ENCODE measurements around the gene GMDS. TPM values are rescaled to one million over a fixed set of nuclear protein-coding genes. Genes with fewer than 3 reads are reported as not detected.

GMDS gene
- polyA plus RNA-seq, 1 donor (not counting 4 experiments of a cell fraction or from before 2014, with no cell fraction given) = 22.1 TPM

DNA sequence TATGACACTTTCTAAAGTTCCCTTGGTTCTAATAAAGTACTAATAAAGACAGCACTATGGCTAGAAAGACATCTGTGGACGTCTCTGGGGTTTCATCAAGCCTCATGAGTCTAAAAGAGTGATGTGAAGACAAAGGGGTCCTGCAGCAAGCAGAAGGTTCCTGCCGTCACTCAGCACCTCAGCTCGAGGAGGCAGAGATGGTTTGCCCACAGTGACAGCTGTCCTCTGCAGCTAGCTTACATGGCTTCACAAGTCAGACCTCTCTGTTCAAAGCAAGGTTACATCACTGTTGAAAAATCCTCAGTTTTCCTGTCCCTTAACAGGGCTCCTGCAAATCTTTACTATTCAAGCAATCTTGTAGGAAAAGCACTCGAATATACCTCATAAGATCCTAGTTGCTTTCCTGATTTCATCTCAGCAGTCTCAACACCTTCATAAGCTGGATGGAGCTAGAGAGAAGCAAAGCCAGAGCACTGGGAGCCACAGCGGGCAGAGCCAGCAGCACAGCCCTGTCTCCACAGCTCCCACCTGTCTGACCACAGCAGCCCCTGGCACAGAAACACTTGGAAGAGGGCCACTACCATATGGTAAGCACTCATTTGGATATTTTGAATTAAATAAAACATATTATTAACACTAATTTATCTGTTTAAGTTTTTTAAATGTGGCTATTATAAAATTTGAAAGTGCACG lies 202.3 kb downstream of the GMDS start:
- no peaks in the 10 kb centered on the region for H3K9me1 ChIP-seq (ENCODE audit: control insufficient read depth, extremely low read depth, insufficient read depth, low read length)
- no peaks in the 10 kb centered on the region for H4K20me1 ChIP-seq (ENCODE audit: control insufficient read depth, extremely low read depth, insufficient read depth, low read length)
- no peak overlapping the region for H3K4me2 ChIP-seq (ENCODE audit: control insufficient read depth, extremely low read depth, insufficient read depth, low read depth, low read length)
- H3K36me3 ChIP-seq (ENCODE audit: control insufficient read depth in 2 of 2, extremely low read depth in 1 of 2, insufficient read depth in 2 of 2, low read length in 2 of 2) = no peaks in the 10 kb centered on the region
- FAIRE-seq = no peak
- dilution Hi-C loops (cut with MboI; ENCODE audit: extremely low pct_ligation_motif_present, low sequenced_read_pairs) = no loop called here
- DNase-seq (ENCODE audit: low read depth, low spot score) = no peak
- H3K27ac ChIP-seq (ENCODE audit: control insufficient read depth, insufficient read depth, low read length) = no peak overlapping the region
- no peaks in the 10 kb centered on the region for H3K9me3 ChIP-seq (ENCODE audit: control insufficient read depth, low read depth, low read length)
- H3K4me3 ChIP-seq (ENCODE audit: control insufficient read depth in 2 of 3, extremely low read depth in 1 of 3, insufficient read depth in 2 of 3, low read depth in 1 of 3, low read length in 3 of 3) = no peak overlapping the region
- no peaks in the 10 kb centered on the region for H3K79me2 ChIP-seq (ENCODE audit: control insufficient read depth, insufficient read depth, low read length)
- H3K4me1 ChIP-seq (ENCODE audit: control insufficient read depth, extremely low read depth, insufficient read depth, low read length) = no peaks in the 10 kb centered on the region
- H2AFZ ChIP-seq (ENCODE audit: control insufficient read depth, low read length) = no peak overlapping the region
- no peaks in the 10 kb centered on the region for H3K27me3 ChIP-seq (ENCODE audit: control insufficient read depth, extremely low read depth, insufficient read depth, low read length)
- TF ChIP-seq, protein P1, sequence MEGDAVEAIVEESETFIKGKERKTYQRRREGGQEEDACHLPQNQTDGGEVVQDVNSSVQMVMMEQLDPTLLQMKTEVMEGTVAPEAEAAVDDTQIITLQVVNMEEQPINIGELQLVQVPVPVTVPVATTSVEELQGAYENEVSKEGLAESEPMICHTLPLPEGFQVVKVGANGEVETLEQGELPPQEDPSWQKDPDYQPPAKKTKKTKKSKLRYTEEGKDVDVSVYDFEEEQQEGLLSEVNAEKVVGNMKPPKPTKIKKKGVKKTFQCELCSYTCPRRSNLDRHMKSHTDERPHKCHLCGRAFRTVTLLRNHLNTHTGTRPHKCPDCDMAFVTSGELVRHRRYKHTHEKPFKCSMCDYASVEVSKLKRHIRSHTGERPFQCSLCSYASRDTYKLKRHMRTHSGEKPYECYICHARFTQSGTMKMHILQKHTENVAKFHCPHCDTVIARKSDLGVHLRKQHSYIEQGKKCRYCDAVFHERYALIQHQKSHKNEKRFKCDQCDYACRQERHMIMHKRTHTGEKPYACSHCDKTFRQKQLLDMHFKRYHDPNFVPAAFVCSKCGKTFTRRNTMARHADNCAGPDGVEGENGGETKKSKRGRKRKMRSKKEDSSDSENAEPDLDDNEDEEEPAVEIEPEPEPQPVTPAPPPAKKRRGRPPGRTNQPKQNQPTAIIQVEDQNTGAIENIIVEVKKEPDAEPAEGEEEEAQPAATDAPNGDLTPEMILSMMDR (optimal IDR thresholded peaks at IDR 0.05 in 1 of 3, IDR thresholded peaks at IDR 0.05 in 1 of 3, conservative IDR thresholded peaks at IDR 0.05 in 1 of 3; ENCODE audit: extremely low read depth in 1 of 3, insufficient read depth in 2 of 3, low read length in 3 of 3) = no peak
- no peak for TF ChIP-seq EZH2 (IDR thresholded peaks at IDR 0.05; ENCODE audit: low read length)
- no peak overlapping the region for H3K9ac ChIP-seq (ENCODE audit: control insufficient read depth, extremely low read depth, insufficient read depth, low read length)

DNA sequence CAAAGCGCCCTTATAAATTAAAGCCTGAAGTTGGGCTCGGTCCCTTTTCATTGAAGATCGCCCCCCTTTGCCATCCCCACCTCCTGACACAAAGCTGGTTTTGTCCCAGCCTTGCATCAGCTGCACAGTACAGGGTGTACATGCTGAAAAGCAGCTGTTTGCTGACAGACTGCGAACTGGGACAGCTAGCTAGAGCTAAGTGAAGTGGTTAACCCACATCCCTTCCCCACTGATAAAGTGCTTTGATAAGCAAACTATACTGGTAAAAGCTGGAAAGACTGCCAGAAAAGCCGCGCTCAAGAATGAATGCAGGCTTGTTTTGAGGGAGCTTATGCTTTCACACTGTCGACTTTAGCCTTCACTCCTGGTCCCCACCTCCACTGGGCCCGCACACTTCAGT lies 207.3 kb downstream of the GMDS start:
- no peaks in the 10 kb centered on the region for H3K9me3 ChIP-seq (ENCODE audit: control insufficient read depth, low read depth, low read length)
- H3K4me1 ChIP-seq (ENCODE audit: control insufficient read depth, extremely low read depth, insufficient read depth, low read length) = no peaks in the 10 kb centered on the region
- H3K27ac ChIP-seq (ENCODE audit: control insufficient read depth, insufficient read depth, low read length) = no peak overlapping the region
- no peaks in the 10 kb centered on the region for H4K20me1 ChIP-seq (ENCODE audit: control insufficient read depth, extremely low read depth, insufficient read depth, low read length)
- no peak overlapping the region for H3K4me3 ChIP-seq (ENCODE audit: control insufficient read depth in 2 of 3, extremely low read depth in 1 of 3, insufficient read depth in 2 of 3, low read depth in 1 of 3, low read length in 3 of 3)
- TF ChIP-seq, protein P1 (optimal IDR thresholded peaks at IDR 0.05 in 1 of 3, IDR thresholded peaks at IDR 0.05 in 1 of 3, conservative IDR thresholded peaks at IDR 0.05 in 1 of 3; ENCODE audit: extremely low read depth in 1 of 3, insufficient read depth in 2 of 3, low read length in 3 of 3) = no peak
- no peak for TF ChIP-seq EZH2 (IDR thresholded peaks at IDR 0.05; ENCODE audit: low read length)
- no peaks in the 10 kb centered on the region for H3K36me3 ChIP-seq (ENCODE audit: control insufficient read depth in 2 of 2, extremely low read depth in 1 of 2, insufficient read depth in 2 of 2, low read length in 2 of 2)
- H3K79me2 ChIP-seq (ENCODE audit: control insufficient read depth, insufficient read depth, low read length) = no peaks in the 10 kb centered on the region
- no peaks in the 10 kb centered on the region for H3K9me1 ChIP-seq (ENCODE audit: control insufficient read depth, extremely low read depth, insufficient read depth, low read length)
- H3K27me3 ChIP-seq (ENCODE audit: control insufficient read depth, extremely low read depth, insufficient read depth, low read length) = no peaks in the 10 kb centered on the region
- dilution Hi-C loops (cut with MboI; ENCODE audit: extremely low pct_ligation_motif_present, low sequenced_read_pairs) = no loop called here
- no peak overlapping the region for H3K9ac ChIP-seq (ENCODE audit: control insufficient read depth, extremely low read depth, insufficient read depth, low read length)
- no peak for FAIRE-seq
- DNase-seq (ENCODE audit: low read depth, low spot score) = no peak
- no peak overlapping the region for H2AFZ ChIP-seq (ENCODE audit: control insufficient read depth, low read length)
- no peak overlapping the region for H3K4me2 ChIP-seq (ENCODE audit: control insufficient read depth, extremely low read depth, insufficient read depth, low read depth, low read length)

All from keratinocyte (primary cell).